PC-9 (cell line): ENCODE data around the gene PAIP1. TPM values are rescaled to one million over a fixed set of nuclear protein-coding genes. Genes with fewer than 3 reads are reported as not detected.

Source experiments
- BruUV-seq: library from RNA; stranded (reverse); fragments of 400-500 nt; replicated peaks from 2 replicates; lab custom pipeline; 2021; lab: Mats Ljungman, UMichigan
- CTCF ChIA-PET: fragments of 300-600 bp; sonication (Branson Sonifier 250); formaldehyde crosslinking; loops from one replicate; lab custom pipeline; 2022; ENCODE audit warnings: antibody characterized with exemption; lab: Charles Lee
- POLR2A ChIA-PET: fragments of 300-600 bp; sonication (Branson Sonifier 250); formaldehyde crosslinking; loops from one replicate; lab custom pipeline; 2022; ENCODE audit warnings: antibody characterized with exemption; ENCODE audit not compliant: unreplicated experiment; lab: Charles Lee
- DNase-seq, 2 experiments: peaks; one replicate each; pipeline versions ENCODE4 v3.0.0 to v3.0.0-alpha.2; 2015 to 2022; ENCODE audit warnings: mixed read lengths in 1 of 2
- H2AFZ ChIP-seq: fragments of 200-600 bp; sonication (generic); 2 replicates; pipeline ENCODE4 v1.8.1; 2017; ENCODE audit warnings: antibody characterized with exemption
- H3F3A ChIP-seq: fragments of 200-600 bp; sonication (generic); 2 replicates; pipeline ENCODE4 v1.8.1; 2017; ENCODE audit warnings: antibody characterized with exemption, mild to moderate bottlenecking, low read depth; ENCODE audit not compliant: insufficient read depth
- H3K27ac ChIP-seq: fragments of 200-600 bp; sonication (generic); 2 replicates; pipeline ENCODE4 v1.6.1; 2016; ENCODE audit warnings: mixed run types
- H3K27me3 ChIP-seq: fragments of 200-600 bp; sonication (generic); 2 replicates; pipeline ENCODE4 v1.6.1; 2016; ENCODE audit warnings: low read depth, mixed run types; ENCODE audit not compliant: insufficient read depth
- H3K36me3 ChIP-seq: fragments of 200-600 bp; sonication (generic); 2 replicates; pipeline ENCODE4 v1.6.1; 2016; ENCODE audit warnings: low read depth, mixed run types
- H3K4me1 ChIP-seq: fragments of 200-600 bp; sonication (generic); replicated peaks from 2 replicates; pipeline ENCODE4 v1.6.1; 2016; ENCODE audit warnings: mixed run types; ENCODE audit not compliant: insufficient read depth
- H3K4me2 ChIP-seq: fragments of 200-600 bp; sonication (generic); 2 replicates; pipeline ENCODE4 v1.6.1; 2017; ENCODE audit warnings: mixed run types
- H3K4me3 ChIP-seq: fragments of 200-600 bp; sonication (generic); 2 replicates; pipeline ENCODE4 v1.6.1; 2016; ENCODE audit warnings: mixed run types
- H3K79me2 ChIP-seq: fragments of 200-600 bp; sonication (generic); 2 replicates; pipeline ENCODE4 v1.6.1; 2017; ENCODE audit warnings: low read depth, mixed run types
- H3K9me2 ChIP-seq: fragments of 200-600 bp; sonication (generic); 2 replicates; pipeline ENCODE4 v1.8.1; 2017; ENCODE audit warnings: mild to moderate bottlenecking; ENCODE audit not compliant: insufficient read depth
- H3K9me3 ChIP-seq: fragments of 200-600 bp; sonication (generic); 2 replicates; pipeline ENCODE4 v1.8.1; 2016; ENCODE audit warnings: low read depth; ENCODE audit not compliant: insufficient read depth
- H4K20me1 ChIP-seq: fragments of 200-600 bp; sonication (generic); 2 replicates; pipeline ENCODE4 v1.8.1; 2017; ENCODE audit not compliant: insufficient read depth
- CTCF ChIP-seq: fragments of 200-600 bp; sonication (generic); conservative IDR thresholded peaks from 2 replicates; pipeline ENCODE4 v1.6.1; 2017; ENCODE audit warnings: mixed run types, antibody characterized with exemption, mild to moderate bottlenecking, moderate library complexity
- EZH2 ChIP-seq: fragments of 200-600 bp; sonication (generic); IDR thresholded peaks from 2 replicates; pipeline ENCODE4 v1.8.0; 2017; ENCODE audit warnings: antibody characterized with exemption, low read depth
- intact Hi-C: fragments of 100-400 bp; cut with micrococcal nuclease; formaldehyde crosslinking; loops from one replicate; pipeline ENCODE4 v1.10.0; 2022; ENCODE audit not compliant: unreplicated experiment
- total RNA-seq: library from RNA; stranded (reverse); gene quantifications from 2 replicates; pipeline ENCODE4 v1.2.3, GENCODE V29; 2021

Gene PAIP1
- total RNA-seq, 1 experiment from 2014 or later = 191 TPM

GRCh38 chr5:43569236-43569746, 12.4 kb upstream of the PAIP1 start:
- H3K9me3 ChIP-seq = no peaks in the 10 kb centered on the region
- no peak overlapping the region for H3K4me3 ChIP-seq
- no TSS peak for BruUV-seq
- no peaks in the 10 kb centered on the region for H3K36me3 ChIP-seq
- no peaks in the 10 kb centered on the region for H4K20me1 ChIP-seq
- H3K9me2 ChIP-seq = peaks cover 4% of the 10 kb centered on the region; the same call in 1 of the 2 replicates
- DNase-seq = no peak
- no peaks in the 10 kb centered on the region for H3K4me1 ChIP-seq
- H3K27ac ChIP-seq = no peak overlapping the region
- TF ChIP-seq CTCF (no peak), EZH2 (no peak)
- no peaks in the 10 kb centered on the region for H3K27me3 ChIP-seq
- intact Hi-C loops = no loop called here
- H3K4me2 ChIP-seq = no peak overlapping the region
- H2AFZ ChIP-seq = no peak overlapping the region
- no peaks in the 10 kb centered on the region for H3K79me2 ChIP-seq
- H3F3A ChIP-seq = no peaks in the 10 kb centered on the region
- ChIA-PET POLR2A (no interaction called here), CTCF (no interaction called here)

GRCh38 chr5:43567967-43568366, 11.1 kb upstream of the PAIP1 start:
- POLR2A ChIA-PET = no interaction called here
- Histone ChIP-seq H3K27ac (no peak overlapping the region), H3K79me2 (no peaks in the 10 kb centered on the region), H3F3A (no peaks in the 10 kb centered on the region), H3K4me2 (no peak overlapping the region), H3K36me3 (no peaks in the 10 kb centered on the region), H3K4me1 (no peaks in the 10 kb centered on the region), H4K20me1 (no peaks in the 10 kb centered on the region), H3K9me2 (peaks cover 4% of the 10 kb centered on the region; the same call in 1 of the 2 replicates), H3K4me3 (no peak overlapping the region), H3K9me3 (no peaks in the 10 kb centered on the region), H2AFZ (no peak overlapping the region), H3K27me3 (no peaks in the 10 kb centered on the region)
- CTCF ChIA-PET = no interaction called here
- TF ChIP-seq CTCF (no peak), EZH2 (no peak)
- no peak for DNase-seq
- intact Hi-C loops = no loop called here
- no TSS peak for BruUV-seq

GRCh38 chr5:43565043-43565442, 8.2 kb upstream of the PAIP1 start:
- TF ChIP-seq CTCF = no peak
- TF ChIP-seq EZH2 = no peak
- H3K4me3 ChIP-seq = no peak overlapping the region
- DNase-seq = no peak
- H3K4me2 ChIP-seq = no peak overlapping the region
- H3K4me1 ChIP-seq = no peaks in the 10 kb centered on the region
- H3K27me3 ChIP-seq = no peaks in the 10 kb centered on the region
- H3K9me3 ChIP-seq = no peaks in the 10 kb centered on the region
- no peaks in the 10 kb centered on the region for H3K79me2 ChIP-seq
- no peak overlapping the region for H2AFZ ChIP-seq
- ChIA-PET CTCF (no interaction called here), POLR2A (no interaction called here)
- no peaks in the 10 kb centered on the region for H3F3A ChIP-seq
- H3K36me3 ChIP-seq = no peaks in the 10 kb centered on the region
- H4K20me1 ChIP-seq = no peaks in the 10 kb centered on the region
- no TSS peak for BruUV-seq
- no peaks in the 10 kb centered on the region for H3K9me2 ChIP-seq
- intact Hi-C loops = no loop called here
- no peak overlapping the region for H3K27ac ChIP-seq
